RWPE2 (cell line): ENCODE data around the gene KRTAP10-3.
"Not testable (repeated sequence)": the region's sequence is repeated elsewhere in the genome, so short reads cannot be mapped to it uniquely, and the experiment has no call there.

Experiments
- ATAC-seq: fragments of 200-7000 bp; cut with Tn5 transposase; 3 replicates; pipeline ENCODE4 v1.9.1; 2021; ENCODE audit warnings: low read depth
- DNase-seq: peaks from one replicate; pipeline ENCODE4 v3.0.0-alpha.2; 2020; ENCODE audit warnings: low spot score
- H3K27ac ChIP-seq: fragments of 450-650 bp; 2 replicates; pipeline ENCODE4 v1.5.1; 2017; ENCODE audit warnings: mild to moderate bottlenecking; ENCODE audit not compliant: poor library complexity, severe bottlenecking
- H3K27me3 ChIP-seq: fragments of 250-450 bp; sonication (Bioruptor Pico); 2 replicates; pipeline ENCODE4 v1.5.1; 2021; ENCODE audit warnings: mild to moderate bottlenecking, moderate library complexity; ENCODE audit not compliant: insufficient read depth, poor library complexity, severe bottlenecking
- H3K36me3 ChIP-seq: fragments of 250-450 bp; sonication (Bioruptor Pico); 2 replicates; pipeline ENCODE4 v1.5.1; 2020; ENCODE audit warnings: low read depth, mild to moderate bottlenecking, moderate library complexity
- H3K4me1 ChIP-seq: fragments of 250-450 bp; sonication (Bioruptor Pico); 2 replicates; pipeline ENCODE4 v1.5.1; 2021; ENCODE audit warnings: mild to moderate bottlenecking, moderate library complexity; ENCODE audit not compliant: insufficient read depth, poor library complexity, severe bottlenecking
- H3K4me3 ChIP-seq: fragments of 250-450 bp; sonication (Bioruptor Pico); 2 replicates; pipeline ENCODE4 v1.5.1; 2021; ENCODE audit warnings: mild to moderate bottlenecking, moderate library complexity; ENCODE audit not compliant: severe bottlenecking
- H3K9me3 ChIP-seq: fragments of 250-450 bp; sonication (Bioruptor Pico); 2 replicates; pipeline ENCODE4 v1.5.1; 2021; ENCODE audit warnings: mild to moderate bottlenecking, moderate library complexity; ENCODE audit not compliant: severe bottlenecking
- CTCF ChIP-seq: fragments of 450-650 bp; IDR thresholded peaks from one replicate; pipeline ENCODE4 v1.5.1; 2017; ENCODE audit warnings: mild to moderate bottlenecking, moderate library complexity; ENCODE audit not compliant: poor library complexity, severe bottlenecking

KRTAP10-3 gene

GRCh38 chr21:44601596-44602462 is 43.2 kb upstream of the KRTAP10-3 start:
- DNase-seq = peak; percentile 35
- TF ChIP-seq CTCF = no peak

GRCh38 chr21:44601091-44601490 is 42.5 kb upstream of the KRTAP10-3 start:
- not testable (repeated sequence) for H3K4me3 ChIP-seq, ATAC-seq, H3K4me1 ChIP-seq, H3K9me3 ChIP-seq, H3K27ac ChIP-seq, H3K36me3 ChIP-seq
- peak; percentile 38 for DNase-seq
- H3K27me3 ChIP-seq = peaks cover 15% of the 10 kb centered on the region

More at GRCh38 chr21:44601596-44602462, 43.2 kb upstream of the KRTAP10-3 start:
- Histone ChIP-seq H3K27ac (no peak overlapping the region), H3K36me3 (no peaks in the 10 kb centered on the region), H3K9me3 (no peaks in the 10 kb centered on the region), H3K4me3 (no peak overlapping the region), H3K4me1 (no peaks in the 10 kb centered on the region), H3K27me3 (peaks cover 15% of the 10 kb centered on the region)
- ATAC-seq = no peak

GRCh38 chr21:44600118-44600978 is 41.8 kb upstream of the KRTAP10-3 start, which contains the start of gene KRTAP10-7:
KRTAP10-7 (plus strand) TSS chr21:44600597; CDS start chr21:44600622, 25 bp downstream.
- H3K4me3 ChIP-seq = not testable (repeated sequence)
- peaks cover 11% of the 10 kb centered on the region for H3K27me3 ChIP-seq

GRCh38 chr21:44599264-44600029 is 40.9 kb upstream of the KRTAP10-3 start:
- Histone ChIP-seq H3K27me3 (peaks cover 4% of the 10 kb centered on the region), H3K27ac (no peak overlapping the region), H3K9me3 (no peaks in the 10 kb centered on the region), H3K36me3 (no peaks in the 10 kb centered on the region), H3K4me3 (no peak overlapping the region), H3K4me1 (no peaks in the 10 kb centered on the region)
- no peak for TF ChIP-seq CTCF
- DNase-seq = no peak
- no peak for ATAC-seq

More at GRCh38 chr21:44600118-44600978, 41.8 kb upstream of the KRTAP10-3 start, which contains the start of gene KRTAP10-7:
- not testable (repeated sequence) for DNase-seq, H3K36me3 ChIP-seq, H3K4me1 ChIP-seq, H3K27ac ChIP-seq, H3K9me3 ChIP-seq, ATAC-seq

GRCh38 chr21:44598061-44598460 is 39.5 kb upstream of the KRTAP10-3 start:
- Histone ChIP-seq H3K4me1 (no peaks in the 10 kb centered on the region), H3K9me3 (no peaks in the 10 kb centered on the region), H3K36me3 (no peaks in the 10 kb centered on the region), H3K27me3 (no peaks in the 10 kb centered on the region), H3K4me3 (no peak overlapping the region), H3K27ac (no peak overlapping the region)
- ATAC-seq (no peak), DNase-seq (no peak)
- no peak for TF ChIP-seq CTCF
